GM18517 (cell line): Measurements from ENCODE around the gene KCNQ1.
A peak's percentile ranks its signal among the peaks of the same experiment; 100 is the strongest.

Experiments
- ATAC-seq: cut with Tn5 transposase; IDR thresholded peaks from one replicate; pipeline ENCODE4 v1.9.1; 2021; ENCODE audit warnings: mild to moderate bottlenecking, moderate library complexity; ENCODE audit not compliant: unreplicated experiment

Gene KCNQ1

DNA sequence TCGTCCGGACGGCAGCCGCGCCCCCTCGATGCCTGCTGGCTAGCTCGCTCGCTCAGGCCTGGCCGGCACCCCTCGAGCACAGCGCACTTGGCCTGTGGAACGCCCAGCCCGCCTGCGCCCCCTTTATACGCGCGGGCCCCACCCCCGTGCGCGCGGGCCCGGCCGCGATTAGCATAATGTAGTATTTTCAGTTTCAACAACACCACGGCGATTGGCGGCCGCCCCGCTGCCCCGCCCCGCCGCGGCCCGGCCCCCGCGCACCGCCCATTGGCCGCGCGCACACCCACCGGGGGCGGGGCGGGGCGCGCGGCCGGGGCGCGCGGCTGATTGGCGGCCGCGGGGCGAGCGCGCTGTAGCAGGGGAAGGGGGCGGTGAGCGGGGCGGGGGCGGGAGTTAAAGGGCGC is 440.9 kb downstream of the KCNQ1 start, which contains the start of gene CDKN1C:
CDKN1C (minus strand) TSS at position 98 of the 404 bp plus-strand sequence. CDS start 319 bp downstream, outside the sequence.
- ATAC-seq: peak; percentile 43

DNA sequence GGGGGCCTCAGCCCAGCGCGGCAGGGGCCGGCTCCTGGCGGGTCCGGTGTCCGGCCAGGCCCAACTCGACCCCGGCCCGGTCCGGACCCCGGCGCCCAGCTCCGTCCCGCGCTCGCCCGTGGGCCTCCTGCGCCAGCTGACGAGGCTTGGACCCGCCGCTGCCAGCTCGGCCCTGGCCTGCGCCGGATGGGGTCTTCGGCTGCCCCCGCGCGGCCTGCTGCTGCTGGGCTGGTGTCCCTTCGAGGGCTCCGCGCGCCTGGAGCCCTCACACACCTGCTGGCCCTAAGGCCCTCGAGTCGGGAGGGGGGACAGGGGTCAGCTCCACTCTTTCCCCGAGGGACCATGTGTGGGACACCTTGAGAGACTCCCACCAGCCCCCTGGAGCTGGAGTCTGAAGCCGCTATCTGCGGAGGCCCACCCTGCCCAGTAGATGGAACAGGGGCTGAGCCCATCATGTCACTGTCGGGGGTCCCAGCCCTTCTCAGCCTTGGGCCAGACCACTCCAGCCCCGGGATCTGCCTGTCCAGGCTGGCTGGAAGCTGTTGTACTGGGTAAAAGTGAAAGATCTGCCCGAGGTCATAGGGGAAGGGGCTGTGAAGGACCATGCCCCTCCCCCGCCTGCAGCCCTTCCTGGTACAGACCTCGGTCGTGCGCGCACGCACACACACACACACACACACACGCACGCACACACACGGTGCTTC is 441.5 kb downstream of the KCNQ1 start:
- ATAC-seq: no peak

DNA sequence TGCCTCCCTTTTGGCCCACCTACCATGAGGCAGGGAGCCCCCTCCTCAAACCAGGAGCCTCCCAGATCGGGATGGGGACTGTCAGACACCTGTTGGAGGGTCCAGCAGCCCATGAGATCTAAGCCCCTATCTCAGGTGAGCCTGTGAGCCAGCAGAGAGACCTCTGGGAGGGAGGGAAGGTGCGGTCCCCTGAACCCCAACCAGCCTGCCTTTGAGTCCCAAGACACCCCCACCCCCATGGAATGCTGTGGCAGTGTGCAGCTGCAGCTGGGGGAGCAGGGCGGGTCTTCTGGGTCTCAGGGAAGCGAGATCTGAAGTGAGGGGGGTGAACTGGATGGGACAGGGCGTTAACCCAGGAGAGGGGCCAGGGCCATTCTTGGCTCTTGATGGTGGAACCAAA is 442.1 kb downstream of the KCNQ1 start:
- ATAC-seq: no peak

DNA sequence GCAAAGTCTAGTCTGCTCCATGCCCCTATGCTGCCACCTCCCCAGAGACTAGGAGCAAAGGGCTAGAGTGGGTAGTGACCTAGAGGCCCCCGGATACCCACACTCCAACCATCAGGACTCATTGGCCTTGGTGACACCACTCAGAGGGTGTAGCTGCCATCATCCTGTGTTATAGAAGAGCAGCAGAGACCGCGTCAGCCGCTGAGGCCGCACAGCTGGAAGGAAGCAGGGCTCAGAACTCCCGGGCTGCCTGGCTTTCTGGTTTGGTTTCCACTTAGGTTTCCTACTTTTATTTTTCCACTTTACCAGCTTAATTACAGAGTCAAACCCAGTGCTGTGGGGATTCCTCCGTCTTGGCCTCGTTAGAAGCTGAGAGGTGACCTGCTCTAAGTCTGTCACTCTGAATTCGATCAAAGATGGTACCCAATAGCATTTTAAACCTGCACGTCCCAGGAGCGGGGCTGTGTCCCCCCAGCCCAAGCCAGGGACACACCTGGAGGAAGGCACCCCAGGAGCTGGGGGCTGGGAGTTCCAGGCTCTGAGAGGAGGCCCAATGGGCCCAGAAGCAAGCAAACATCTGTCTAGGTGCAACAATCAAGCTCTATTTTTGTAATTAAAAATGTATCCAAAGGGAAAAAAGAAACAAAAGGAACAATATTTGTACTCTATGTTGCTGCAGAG is 442.8 kb downstream of the KCNQ1 start:
- no peak for ATAC-seq

DNA sequence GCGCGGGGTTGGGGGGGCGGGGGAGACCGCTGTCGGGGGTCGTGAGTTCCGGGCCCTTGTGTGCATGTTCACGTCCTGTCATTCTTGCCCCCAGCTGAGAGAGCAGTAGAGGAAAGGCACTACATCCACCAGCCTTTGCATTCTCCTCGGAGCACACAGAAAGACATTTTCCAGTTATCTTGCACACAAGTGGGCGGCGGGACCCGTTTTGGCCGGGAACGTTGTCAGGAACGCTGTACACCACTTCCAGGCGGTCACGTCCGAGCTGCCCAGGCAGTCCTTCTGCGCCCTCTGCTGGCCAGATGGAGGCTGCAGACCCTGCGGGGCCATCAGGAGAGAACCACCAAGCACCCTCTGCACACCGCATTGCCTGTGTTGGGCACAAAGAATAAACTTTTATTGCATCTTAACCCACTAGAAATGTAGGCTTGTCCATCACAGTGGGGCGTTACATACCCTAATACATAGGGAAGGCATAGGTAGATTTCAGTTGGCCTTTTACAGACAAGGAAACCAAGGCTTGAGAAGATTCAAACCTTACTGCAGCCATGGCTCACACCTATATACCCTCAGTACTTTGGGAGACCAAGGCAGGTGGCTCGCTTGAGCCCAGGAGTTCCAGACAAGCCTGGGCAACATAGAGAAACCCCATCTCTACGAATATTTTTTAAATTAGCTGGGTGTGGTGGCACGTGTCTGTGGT is 443.6 kb downstream of the KCNQ1 start:
- no peak for ATAC-seq

DNA sequence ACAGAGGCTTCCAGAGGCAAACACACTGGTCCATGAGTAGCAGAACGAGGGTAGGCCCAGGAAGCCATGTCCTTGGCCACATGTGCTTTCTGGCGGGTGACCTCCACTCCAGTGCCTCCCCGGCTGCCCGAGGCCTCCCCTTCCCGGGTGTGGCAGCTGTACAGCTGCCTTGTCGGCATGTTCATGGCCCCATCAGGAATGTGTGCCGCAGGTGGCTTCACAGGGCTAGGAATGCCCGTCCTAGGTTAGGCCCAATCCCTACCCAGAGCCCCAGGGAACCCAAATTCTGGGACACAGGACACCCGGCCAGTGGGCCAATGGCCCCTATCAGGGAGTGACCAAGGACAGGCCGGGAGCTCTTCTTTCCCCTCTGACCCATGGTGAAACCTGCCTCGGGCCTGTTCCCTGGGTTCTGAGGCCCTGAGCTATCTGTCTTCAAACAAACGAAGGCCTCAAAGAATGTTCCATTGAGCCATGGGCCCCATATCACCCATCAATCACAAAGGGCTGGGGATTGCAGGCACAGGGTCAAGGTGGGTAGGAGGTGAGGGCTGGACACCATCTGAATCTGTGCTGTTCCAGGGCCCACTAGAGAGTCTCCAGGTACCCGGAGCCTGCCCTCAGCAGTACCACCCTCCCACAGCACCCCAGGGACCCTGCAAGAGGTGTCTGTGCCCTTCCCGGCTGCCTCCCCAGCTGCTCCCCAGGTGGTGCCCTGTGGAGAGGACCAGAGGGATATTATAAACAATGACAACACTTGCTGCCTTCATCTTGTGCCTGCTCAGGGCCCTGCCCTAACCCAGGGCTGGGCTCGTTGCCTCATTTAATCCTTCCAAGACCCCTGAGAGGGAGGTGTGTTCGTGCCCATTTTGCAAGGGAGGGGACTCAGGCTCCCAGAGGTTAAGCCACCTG is 444.8 kb downstream of the KCNQ1 start:
- ATAC-seq: no peak

DNA sequence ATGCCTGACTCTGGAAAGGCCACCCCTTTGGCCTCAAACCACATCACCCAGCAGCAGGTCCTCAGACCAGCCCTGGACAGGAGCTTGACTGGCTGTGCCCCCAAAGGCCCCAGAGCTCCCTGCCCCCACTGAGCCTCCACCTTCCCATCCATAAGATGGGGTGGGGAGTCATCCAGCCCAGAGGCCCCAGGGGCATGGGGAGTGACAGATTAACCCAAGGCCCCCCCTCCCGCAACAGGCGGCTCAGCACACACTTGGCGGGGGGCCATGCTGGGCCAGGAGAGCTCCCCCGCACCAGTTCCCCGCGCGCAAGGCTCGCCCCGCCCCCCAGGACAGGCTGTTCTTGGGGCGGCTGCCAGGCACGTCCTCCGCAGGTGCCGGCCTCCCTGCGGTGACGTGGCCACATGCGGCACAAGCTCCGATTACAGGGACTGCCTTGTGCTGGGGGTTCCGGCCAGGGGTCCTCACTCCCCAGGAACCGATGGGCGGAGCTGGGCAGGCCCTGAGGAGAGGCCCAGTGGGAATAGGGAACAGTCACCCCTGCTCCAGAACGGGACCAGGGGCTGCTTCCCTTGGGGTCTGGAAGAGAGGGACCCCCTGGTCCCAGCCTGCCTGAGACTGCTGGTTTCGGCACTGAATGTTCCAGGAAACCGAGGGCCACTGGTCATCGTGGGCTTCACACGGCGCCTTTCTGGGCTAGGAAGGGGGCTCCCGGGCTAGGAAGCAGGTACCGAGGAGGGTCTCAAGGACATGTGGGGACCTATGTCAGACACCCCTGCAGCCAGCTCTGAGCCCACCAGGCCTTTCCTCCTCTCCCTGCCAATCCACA is 445.9 kb downstream of the KCNQ1 start:
- ATAC-seq: no peak

DNA sequence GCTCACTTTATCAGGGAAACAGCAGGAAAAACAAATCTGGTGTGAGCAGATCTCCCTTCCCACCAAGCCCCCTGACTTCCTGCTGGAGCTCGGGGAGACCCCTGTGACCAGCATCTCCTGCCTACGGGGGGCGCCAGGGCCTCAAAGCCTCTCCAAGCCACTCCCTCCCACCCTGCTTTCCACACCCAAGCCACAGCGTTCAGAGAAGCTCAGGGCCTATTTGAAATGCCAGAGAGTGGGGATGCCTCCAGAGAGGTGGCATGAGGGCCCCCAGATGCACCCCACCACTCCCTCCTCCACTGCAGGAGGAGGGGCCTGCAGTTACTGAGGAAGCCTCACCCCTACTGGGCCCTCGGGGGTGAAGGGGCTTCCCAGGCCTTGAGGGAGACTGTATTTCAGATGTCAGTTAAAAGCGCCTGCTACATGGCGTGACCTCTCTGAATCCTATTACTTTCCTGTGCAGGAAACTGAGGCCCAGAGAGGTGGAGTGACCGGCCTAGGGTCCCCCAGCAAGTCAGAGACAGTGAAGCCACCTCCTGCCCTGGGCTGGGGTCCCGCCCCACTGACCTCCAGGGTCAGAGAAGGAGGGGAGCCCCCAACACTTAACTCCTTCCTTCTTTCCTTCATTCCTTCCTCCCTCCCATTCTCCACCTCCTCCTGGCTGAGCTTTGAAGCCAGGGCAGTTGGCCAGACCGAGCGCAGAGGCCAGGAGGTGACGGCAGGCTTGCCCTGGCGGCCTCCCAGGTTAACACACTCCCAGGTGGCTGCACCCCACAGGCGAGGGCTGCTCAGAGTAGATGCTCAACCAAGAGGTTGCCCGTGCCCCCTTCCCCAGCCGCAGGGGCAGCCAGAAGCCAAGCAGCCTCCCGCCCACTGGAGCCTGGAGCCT is 446.8 kb downstream of the KCNQ1 start:
- ATAC-seq: no peak

DNA sequence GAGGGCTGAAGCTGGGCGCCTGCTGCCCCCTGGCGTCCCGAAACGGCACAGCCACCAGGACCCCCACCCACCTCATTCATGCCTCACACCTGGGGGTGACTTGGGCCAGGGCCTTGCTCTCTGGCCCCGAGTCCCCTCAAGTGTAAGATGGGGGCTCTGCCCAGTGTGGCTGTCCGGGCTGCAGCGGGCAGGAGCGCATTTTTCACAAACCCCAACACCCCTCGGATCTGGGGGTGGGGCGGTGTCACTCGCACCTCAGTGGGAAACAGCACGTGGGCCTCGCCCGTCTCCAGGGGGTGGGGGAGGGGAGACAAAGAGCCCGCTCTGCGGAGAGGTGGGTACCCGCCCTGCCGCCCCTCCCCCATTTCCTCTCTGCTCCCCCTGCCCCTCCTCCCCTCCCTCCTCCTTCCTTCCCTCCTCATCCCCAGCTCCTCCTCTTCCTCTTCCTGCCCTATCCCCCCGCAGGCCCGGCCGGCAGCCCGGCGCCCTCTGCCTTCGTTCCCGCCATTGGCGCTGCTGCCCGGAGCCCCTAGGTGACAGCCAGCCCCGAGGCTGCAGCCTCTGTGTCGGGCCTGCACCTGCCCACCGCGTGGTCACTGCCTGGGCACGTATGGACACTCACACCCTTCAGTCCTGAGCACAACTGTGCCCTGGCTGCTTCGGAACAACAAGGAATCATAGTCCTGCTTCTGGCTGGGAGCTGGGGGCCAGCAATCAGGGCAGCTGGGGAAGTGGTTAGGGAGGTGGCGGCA is 447.6 kb downstream of the KCNQ1 start:
- ATAC-seq: no peak

DNA sequence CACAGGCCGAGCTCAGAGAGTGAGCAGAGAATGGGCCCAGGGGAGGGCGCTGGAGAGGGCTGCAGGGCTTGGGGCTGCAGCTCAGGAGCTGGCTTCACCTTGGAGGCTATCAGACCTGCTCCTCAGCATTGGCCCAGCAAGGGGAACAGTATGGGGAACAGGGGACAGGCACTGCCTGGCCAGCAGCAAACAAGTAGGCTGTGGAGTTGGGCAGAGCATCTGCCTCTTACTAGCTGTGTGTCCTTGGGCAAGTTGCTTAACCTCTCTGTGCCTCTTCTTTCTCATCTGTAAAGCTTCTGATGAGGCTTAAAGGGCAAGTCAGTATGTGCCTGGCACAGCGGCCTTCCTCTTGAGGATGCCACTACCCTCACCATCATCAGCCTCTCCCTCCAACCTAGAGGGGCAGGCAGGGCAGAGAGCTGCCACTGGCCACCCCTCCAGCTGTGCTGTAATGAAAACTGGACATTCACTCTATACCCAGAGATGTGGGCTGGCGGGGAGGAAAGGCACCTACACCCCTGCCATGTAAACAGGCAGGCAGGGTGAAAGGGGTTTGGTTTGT is 448.2 kb downstream of the KCNQ1 start:
- ATAC-seq: no peak

DNA sequence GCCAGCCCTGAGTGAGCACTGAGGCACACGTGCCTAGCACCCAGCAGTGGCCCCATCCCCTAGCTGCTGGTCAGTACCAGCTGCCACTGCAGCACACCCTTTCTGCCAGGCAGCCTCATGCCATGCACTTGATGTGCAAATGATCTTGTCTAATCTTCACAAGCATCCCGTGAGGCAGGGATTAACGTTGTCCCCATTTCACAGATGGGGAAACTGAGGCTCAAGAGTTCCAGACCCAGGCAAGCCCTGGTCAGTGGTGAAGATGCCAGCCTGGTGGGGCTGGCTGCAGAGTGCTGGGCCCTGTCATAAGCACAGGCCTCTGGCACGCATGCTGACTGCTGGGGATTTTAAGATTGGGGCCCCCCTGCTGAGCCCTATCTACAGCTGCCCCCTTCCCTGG is 449.1 kb downstream of the KCNQ1 start:
- no peak for ATAC-seq

DNA sequence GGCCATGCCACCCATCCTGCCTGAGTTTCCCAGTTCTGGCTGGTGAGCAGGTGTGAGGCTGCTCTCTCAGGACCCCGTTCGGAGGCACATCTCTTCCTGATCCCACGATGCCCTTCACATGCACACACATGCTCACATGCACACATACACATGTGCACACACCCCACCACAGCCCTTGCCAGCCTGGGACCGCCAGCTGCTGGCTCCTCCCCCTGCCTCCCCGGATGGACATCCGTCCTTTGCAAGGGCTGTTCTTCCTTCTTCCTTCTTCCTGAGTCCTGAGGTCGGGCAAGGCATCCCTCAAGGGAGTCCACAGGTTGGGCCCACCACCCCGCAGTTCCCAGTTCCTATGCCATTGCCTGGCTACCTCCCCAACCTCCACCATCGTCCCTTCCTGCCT is 451.2 kb downstream of the KCNQ1 start:
- no peak for ATAC-seq

DNA sequence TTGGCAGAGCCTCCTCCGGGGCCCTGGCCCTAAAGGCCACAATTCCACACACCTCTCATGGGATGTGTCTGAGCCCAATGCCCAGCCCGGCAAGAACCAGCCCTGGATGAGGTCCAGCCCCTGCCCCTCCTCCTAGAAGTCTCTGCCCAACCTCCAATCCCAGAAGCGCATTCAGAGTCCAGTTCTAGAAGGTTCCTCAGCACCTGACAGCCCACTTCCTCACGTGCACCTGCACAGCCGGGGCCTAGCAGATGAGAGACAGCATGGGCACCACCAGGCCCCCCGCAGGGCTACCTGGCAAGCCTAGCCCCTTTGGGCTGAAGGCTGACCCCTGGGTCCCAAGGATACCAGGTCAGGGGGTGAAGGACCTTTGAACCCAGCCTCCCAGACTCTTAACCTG is 452.2 kb downstream of the KCNQ1 start:
- ATAC-seq: no peak

DNA sequence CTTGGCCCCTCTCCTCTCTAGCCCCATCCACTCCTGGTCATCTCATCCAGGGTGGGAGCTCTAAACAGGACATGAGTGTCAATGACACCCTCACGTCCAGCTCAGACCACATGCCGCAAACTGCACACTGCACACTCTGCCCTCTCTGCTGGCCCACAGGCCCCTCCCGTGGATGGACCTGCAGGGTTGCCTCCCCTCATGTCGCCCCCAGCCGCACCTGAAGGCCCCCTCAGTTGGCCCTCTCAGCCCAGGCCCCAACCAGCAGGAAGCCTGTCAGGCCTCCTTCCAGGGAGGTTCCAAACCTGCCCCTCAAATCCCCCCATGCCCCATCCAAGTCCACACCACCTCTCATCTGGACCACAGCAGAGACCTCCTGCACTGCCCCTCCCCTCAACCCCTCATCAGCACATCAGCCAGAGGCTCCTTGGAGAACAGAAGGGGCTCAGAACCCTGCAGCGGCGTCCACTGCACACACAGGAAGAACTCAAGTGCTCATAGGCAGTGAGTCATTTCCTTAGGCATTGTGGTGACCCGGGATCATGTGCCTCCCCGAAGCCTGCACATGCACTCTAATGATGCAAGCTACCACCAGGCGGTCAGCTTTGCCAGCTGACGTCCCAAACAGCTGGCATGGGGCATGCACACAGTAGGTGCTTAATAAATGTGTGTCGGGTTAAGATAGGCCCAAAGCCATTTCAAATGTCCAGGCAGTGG is 453.7 kb downstream of the KCNQ1 start:
- no peak for ATAC-seq
